ENCODE data around the gene TAS2R3.

DNA sequence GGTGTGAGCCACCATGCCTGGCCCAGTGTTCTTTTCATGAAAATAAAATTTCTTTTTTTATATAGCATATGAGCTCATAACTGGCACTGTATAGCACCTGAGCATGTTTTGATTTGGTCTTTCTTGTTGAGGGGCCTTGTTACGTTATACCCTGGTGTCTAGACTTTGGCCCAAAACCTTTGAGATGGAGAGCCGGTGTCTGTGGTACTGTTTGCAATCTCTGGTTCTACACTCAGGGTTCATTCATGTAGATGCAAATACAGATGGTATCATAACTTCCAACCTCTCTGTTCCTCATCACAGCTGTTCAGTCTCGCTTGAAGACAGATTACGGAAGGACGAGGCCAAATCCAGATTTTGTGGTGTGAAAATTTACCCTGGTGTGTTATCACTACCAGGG, 26.0 kb downstream of the TAS2R3 start, which contains the start of gene TAS2R5:
- TF ChIP-seq, protein P1, sequence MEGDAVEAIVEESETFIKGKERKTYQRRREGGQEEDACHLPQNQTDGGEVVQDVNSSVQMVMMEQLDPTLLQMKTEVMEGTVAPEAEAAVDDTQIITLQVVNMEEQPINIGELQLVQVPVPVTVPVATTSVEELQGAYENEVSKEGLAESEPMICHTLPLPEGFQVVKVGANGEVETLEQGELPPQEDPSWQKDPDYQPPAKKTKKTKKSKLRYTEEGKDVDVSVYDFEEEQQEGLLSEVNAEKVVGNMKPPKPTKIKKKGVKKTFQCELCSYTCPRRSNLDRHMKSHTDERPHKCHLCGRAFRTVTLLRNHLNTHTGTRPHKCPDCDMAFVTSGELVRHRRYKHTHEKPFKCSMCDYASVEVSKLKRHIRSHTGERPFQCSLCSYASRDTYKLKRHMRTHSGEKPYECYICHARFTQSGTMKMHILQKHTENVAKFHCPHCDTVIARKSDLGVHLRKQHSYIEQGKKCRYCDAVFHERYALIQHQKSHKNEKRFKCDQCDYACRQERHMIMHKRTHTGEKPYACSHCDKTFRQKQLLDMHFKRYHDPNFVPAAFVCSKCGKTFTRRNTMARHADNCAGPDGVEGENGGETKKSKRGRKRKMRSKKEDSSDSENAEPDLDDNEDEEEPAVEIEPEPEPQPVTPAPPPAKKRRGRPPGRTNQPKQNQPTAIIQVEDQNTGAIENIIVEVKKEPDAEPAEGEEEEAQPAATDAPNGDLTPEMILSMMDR (IDR thresholded peaks at IDR 0.05; ENCODE audit: insufficient read depth, low read length, poor library complexity, severe bottlenecking), result no peak
- TF ChIP-seq EZH2phosphoT487 (conservative IDR thresholded peaks at IDR 0.05; ENCODE audit: low read length), result no peak
